ENCODE measurements around the gene GZF1. TPM values are rescaled to one million over a fixed set of nuclear protein-coding genes. Genes with fewer than 3 reads are reported as not detected.

Gene GZF1
- total RNA-seq, 4 donors from 2014 or later: 4.9 to 23.3 (median 13.3) TPM

GRCh38 chr20:23361119-23361475 is 885 bp upstream of the GZF1 start:
- 0 to 5% methylated on average over 2 to 8 of the region's 8 CpGs for WGBS, 2 donors (ENCODE audit: low coverage in 1 of 2)
- no peak for DNase-seq
- TF ChIP-seq POLR2A (IDR thresholded peaks at IDR 0.05): no peak
- TF ChIP-seq, protein P1, sequence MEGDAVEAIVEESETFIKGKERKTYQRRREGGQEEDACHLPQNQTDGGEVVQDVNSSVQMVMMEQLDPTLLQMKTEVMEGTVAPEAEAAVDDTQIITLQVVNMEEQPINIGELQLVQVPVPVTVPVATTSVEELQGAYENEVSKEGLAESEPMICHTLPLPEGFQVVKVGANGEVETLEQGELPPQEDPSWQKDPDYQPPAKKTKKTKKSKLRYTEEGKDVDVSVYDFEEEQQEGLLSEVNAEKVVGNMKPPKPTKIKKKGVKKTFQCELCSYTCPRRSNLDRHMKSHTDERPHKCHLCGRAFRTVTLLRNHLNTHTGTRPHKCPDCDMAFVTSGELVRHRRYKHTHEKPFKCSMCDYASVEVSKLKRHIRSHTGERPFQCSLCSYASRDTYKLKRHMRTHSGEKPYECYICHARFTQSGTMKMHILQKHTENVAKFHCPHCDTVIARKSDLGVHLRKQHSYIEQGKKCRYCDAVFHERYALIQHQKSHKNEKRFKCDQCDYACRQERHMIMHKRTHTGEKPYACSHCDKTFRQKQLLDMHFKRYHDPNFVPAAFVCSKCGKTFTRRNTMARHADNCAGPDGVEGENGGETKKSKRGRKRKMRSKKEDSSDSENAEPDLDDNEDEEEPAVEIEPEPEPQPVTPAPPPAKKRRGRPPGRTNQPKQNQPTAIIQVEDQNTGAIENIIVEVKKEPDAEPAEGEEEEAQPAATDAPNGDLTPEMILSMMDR (IDR thresholded peaks at IDR 0.05): no peak
- no peak for TF ChIP-seq POLR2AphosphoS5 (IDR thresholded peaks at IDR 0.05)
- no peak for TF ChIP-seq EP300 (IDR thresholded peaks at IDR 0.05; ENCODE audit: low read depth)
- peaks cover 0 to 4% (median 0%) of the 10 kb centered on the region in 4 donors for H3K36me3 ChIP-seq
- H3K27me3 ChIP-seq: no peaks in the 10 kb centered on the region
- in situ Hi-C loops (cut with MboI; ENCODE audit: low pct_ligation_motif_present in 1 of 4, low pct_unique_long_range_greater_than_20kb in 1 of 4, low sequenced_read_pairs in 3 of 4): no loop called here
- H3K9me3 ChIP-seq: no peaks in the 10 kb centered on the region
- peak overlapping the region; percentile 98 to 100 (median 99) for H3K27ac ChIP-seq
- peak overlapping the region; percentile 50 to 83 (median 82) for H3K4me3 ChIP-seq
- intact Hi-C loops (cut with DNase I; ENCODE audit: low total_unique reads): loop anchor here (10.0 kb wide), 1 partner anchor 54 kb away; no protein-coding TSS in a partner anchor
- H3K4me1 ChIP-seq: peaks cover 15 to 54% (median 43%) of the 10 kb centered on the region in 4 donors

DNA sequence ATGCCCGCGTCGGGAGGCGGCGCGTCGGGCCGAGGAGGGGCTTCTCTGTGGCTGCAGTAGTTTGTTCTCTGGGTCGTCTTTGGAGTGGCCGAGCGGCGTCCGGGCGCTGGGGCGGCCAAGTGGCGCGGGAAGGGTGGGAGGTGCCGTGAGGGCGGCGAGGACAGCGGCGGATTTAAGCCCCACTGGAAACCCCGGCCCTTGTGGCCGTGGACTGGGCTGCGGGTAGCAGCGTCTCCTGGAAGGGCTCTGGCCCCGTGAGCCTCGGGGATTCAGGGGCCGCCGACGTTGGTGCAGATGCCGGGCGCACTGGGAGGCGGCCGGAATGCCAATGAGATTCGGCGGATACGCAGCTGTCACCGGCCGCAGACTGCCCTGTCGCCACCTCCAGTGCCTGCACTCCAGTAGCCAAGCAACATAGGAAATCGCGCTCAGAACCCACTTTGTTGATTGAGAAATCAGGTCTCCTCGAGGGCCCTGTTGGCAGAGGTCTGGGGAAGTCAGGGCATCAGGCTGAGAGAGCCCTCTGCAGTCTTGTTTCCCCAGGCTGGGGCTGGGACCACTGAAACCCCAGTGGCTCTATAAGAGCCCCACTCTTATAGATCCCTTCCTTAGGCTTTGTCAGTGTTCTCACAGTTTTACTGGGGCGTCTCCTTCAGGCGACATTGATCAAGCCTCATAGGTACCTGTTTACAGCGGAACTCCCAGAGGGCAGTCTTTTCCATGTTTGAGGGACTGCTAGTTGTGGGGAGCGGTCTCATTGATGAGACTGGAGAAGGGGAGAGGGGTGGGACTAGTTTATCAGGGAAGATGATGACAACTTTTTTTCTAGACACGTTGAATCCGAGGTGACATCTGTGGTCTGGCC is 642 bp downstream of the GZF1 start:
- in situ Hi-C loops (cut with MboI; ENCODE audit: low pct_ligation_motif_present in 1 of 4, low pct_unique_long_range_greater_than_20kb in 1 of 4, low sequenced_read_pairs in 3 of 4): no loop called here
- peaks cover 15 to 61% (median 40%) of the 10 kb centered on the region in 4 donors for H3K4me1 ChIP-seq
- 6 to 57% methylated on average over 4 to 50 of the region's 50 CpGs for WGBS, 2 donors (ENCODE audit: low coverage in 1 of 2)
- peaks cover 0 to 4% (median 0%) of the 10 kb centered on the region in 4 donors for H3K36me3 ChIP-seq
- H3K27ac ChIP-seq: peak overlapping the region; percentile 98 to 100 (median 99)
- intact Hi-C loops (cut with DNase I; ENCODE audit: low total_unique reads): loop anchor here (10.0 kb wide), 1 partner anchor 52 kb away; no protein-coding TSS in a partner anchor
- no peaks in the 10 kb centered on the region for H3K9me3 ChIP-seq
- DNase-seq: peak; percentile 45
- TF ChIP-seq EP300 (IDR thresholded peaks at IDR 0.05; ENCODE audit: low read depth) (no peak), POLR2A (IDR thresholded peaks at IDR 0.05) (peak; percentile 8), POLR2AphosphoS5 (IDR thresholded peaks at IDR 0.05) (no peak)
- TF ChIP-seq, protein P1 (IDR thresholded peaks at IDR 0.05): peak in 1 of 5 experiments; percentile 5
- H3K4me3 ChIP-seq: peak overlapping the region; percentile 74 to 91 (median 82)
- no peaks in the 10 kb centered on the region for H3K27me3 ChIP-seq

DNA sequence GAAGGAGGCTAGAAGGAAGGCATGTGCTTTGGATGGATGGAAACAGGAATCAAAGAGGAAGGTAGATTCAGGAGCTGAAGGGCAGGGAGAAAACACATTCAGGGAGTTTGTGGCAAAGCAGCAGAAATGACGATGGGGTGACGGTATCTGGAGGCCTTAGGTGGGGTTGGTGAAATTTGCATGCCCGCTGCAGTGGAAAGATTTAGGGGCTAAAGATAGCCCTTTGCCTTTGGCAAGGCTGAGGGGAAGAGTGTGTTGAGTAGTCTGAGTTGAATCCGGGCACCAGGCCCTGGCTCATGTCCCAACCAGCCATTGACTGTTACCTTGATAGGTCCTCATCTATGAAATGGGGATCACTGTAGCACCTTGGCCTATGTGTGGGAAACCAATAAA is 1.3 kb downstream of the GZF1 start:
- 62 to 87% methylated on average over 3 to 4 of the region's 4 CpGs for WGBS, 2 donors (ENCODE audit: low coverage in 1 of 2)
- Histone ChIP-seq H3K36me3 (peaks cover 0 to 4% (median 0%) of the 10 kb centered on the region in 4 donors), H3K4me3 (peak overlapping the region in 1 of 4 donors; percentile 83), H3K27me3 (no peaks in the 10 kb centered on the region), H3K4me1 (peaks cover 15 to 61% (median 40%) of the 10 kb centered on the region in 4 donors), H3K9me3 (no peaks in the 10 kb centered on the region), H3K27ac (peak overlapping the region; percentile 98 to 100 (median 99))
- intact Hi-C loops (cut with DNase I; ENCODE audit: low total_unique reads): loop anchor here (10.0 kb wide), 1 partner anchor 52 kb away; no protein-coding TSS in a partner anchor
- TF ChIP-seq EP300 (IDR thresholded peaks at IDR 0.05; ENCODE audit: low read depth) (no peak), POLR2AphosphoS5 (IDR thresholded peaks at IDR 0.05) (no peak), POLR2A (IDR thresholded peaks at IDR 0.05) (no peak)
- TF ChIP-seq, protein P1 (IDR thresholded peaks at IDR 0.05): no peak
- no peak for DNase-seq
- in situ Hi-C loops (cut with MboI; ENCODE audit: low pct_ligation_motif_present in 1 of 4, low pct_unique_long_range_greater_than_20kb in 1 of 4, low sequenced_read_pairs in 3 of 4): no loop called here

DNA sequence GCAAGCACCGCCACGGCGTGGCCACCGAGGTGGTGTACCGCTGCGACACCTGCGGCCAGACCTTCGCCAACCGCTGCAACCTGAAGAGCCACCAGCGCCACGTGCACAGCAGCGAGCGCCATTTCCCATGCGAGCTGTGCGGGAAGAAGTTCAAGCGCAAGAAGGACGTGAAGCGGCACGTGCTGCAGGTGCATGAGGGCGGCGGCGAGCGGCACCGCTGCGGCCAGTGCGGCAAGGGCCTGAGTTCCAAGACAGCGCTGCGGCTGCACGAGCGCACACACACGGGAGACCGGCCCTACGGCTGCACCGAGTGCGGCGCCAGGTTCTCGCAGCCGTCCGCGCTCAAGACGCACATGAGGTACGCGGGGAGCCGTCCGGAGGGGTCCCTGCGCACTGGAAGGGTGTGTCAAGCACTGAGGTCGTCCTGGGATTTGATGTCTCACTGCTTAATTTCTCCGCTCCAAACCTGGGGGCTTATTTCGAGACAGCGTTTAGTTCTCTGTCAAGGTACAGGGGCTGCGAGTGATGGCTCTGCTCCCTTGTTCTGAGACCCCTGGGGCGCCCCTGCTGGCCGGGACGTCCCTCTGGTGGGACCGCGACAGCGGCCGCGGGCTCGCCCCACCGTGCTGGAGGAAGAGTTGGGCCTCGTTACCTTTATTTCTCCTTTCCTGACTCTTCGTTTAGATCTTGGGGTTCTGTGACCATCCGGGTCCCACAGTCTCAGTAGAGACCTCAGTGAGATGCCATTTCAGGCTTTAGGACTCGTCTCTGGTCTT is 3.6 kb downstream of the GZF1 start:
- H3K27ac ChIP-seq: peak overlapping the region in 1 of 4 donors; percentile 9

More for the DNA sequence above, 3.6 kb downstream of the GZF1 start:
- Histone ChIP-seq H3K4me1 (peaks cover 11 to 43% (median 26%) of the 10 kb centered on the region in 4 donors), H3K27me3 (no peaks in the 10 kb centered on the region), H3K9me3 (no peaks in the 10 kb centered on the region), H3K36me3 (peaks cover 0 to 10% (median 3%) of the 10 kb centered on the region in 4 donors), H3K4me3 (no peak overlapping the region)
- in situ Hi-C loops (cut with MboI; ENCODE audit: low pct_ligation_motif_present in 1 of 4, low pct_unique_long_range_greater_than_20kb in 1 of 4, low sequenced_read_pairs in 3 of 4) (no loop called here), intact Hi-C loops (cut with DNase I; ENCODE audit: low total_unique reads) (loop anchor here (5.0 to 10.0 kb wide), 3 partner anchors 49 to 1498 kb away; no protein-coding TSS in a partner anchor)
- no peak for DNase-seq
- 91 to 92% methylated on average over 2 to 64 of the region's 65 CpGs for WGBS, 2 donors (ENCODE audit: low coverage in 1 of 2)
- TF ChIP-seq POLR2A (IDR thresholded peaks at IDR 0.05) (no peak), EP300 (IDR thresholded peaks at IDR 0.05; ENCODE audit: low read depth) (no peak), POLR2AphosphoS5 (IDR thresholded peaks at IDR 0.05) (no peak)
- TF ChIP-seq, protein P1 (IDR thresholded peaks at IDR 0.05): no peak

Data from transverse colon (tissue), 4 donors.